Adrenal gland (tissue), 19 donors: Measurements from ENCODE around the gene CDV3. TPM values are rescaled to one million over a fixed set of nuclear protein-coding genes. Genes with fewer than 3 reads are reported as not detected.
A peak's percentile ranks its signal among the peaks of the same experiment; 100 is the strongest.
"Not testable (repeated sequence)": the region's sequence is repeated elsewhere in the genome, so short reads cannot be mapped to it uniquely, and the experiment has no call there.

Experiments used
- DNase-seq, 7 donors: peaks; one replicate each; pipeline ENCODE4 v3.0.0-alpha.2; 2019 to 2020
- H3K27ac ChIP-seq, 5 donors: fragments of 200-600 bp; sonication (generic) in 4 of 5; 1 replicate in 3 of 5; 2 replicates in 2 of 5; pipeline versions ENCODE4 v1.5.1 to v1.8.0; 2016 to 2020; ENCODE audit warnings: mild to moderate bottlenecking in 1 of 5
- H3K27me3 ChIP-seq: fragments of 200-600 bp; 2 replicates; pipeline ENCODE4 v1.8.0; 2021
- H3K36me3 ChIP-seq, 2 donors: fragments of 200-600 bp; replicated peaks in 1 of 2; 1 replicate in 1 of 2; 2 replicates in 1 of 2; pipeline versions ENCODE4 v1.5.1 to v1.8.0; 2018 to 2022
- H3K4me1 ChIP-seq, 2 donors: fragments of 200-600 bp; replicated peaks in 1 of 2; 1 replicate in 1 of 2; 2 replicates in 1 of 2; pipeline versions ENCODE4 v1.5.1 to v1.8.0; 2018 to 2021
- H3K4me3 ChIP-seq, 4 donors: fragments of 200-600 bp; sonication (generic) in 3 of 4; one replicate each; pipeline ENCODE4 v1.5.1; 2016 to 2018
- H3K9me3 ChIP-seq, 3 donors: fragments of 200-600 bp; sonication (generic) in 1 of 3; replicated peaks in 1 of 3; 1 replicate in 2 of 3; 2 replicates in 1 of 3; pipeline versions ENCODE4 v1.5.1 to v1.8.0; 2016 to 2021
- CTCF ChIP-seq, 6 experiments: fragments of 450-650 bp in 4 of 6; fragments of 200-600 bp in 2 of 6; sonication (generic) in 1 of 6; IDR thresholded peaks; 1 replicate in 5 of 6; 2 replicates in 1 of 6; pipeline versions ENCODE4 v1.5.1 to v1.8.0; 2016 to 2021; ENCODE audit warnings: antibody characterized with exemption in 6 of 6, mild to moderate bottlenecking in 2 of 6, moderate library complexity in 1 of 6
- POLR2A ChIP-seq, 2 donors: fragments of 450-650 bp; IDR thresholded peaks; one replicate each; pipeline ENCODE4 v1.6.1; 2017; ENCODE audit warnings: antibody characterized with exemption in 2 of 2, mild to moderate bottlenecking in 2 of 2, moderate library complexity in 1 of 2
- WGBS, 4 donors: extraction: QIAGEN DNeasy Blood & Tissue Kit in 2 of 4; methylation state at CpG; one replicate each; pipeline versions ENCODE4 v1.1.5 to v1.1.7; 2013 to 2017; 5-methylcytosine and 5-hydroxymethylcytosine counted together
- intact Hi-C, 2 donors: fragments of 100-400 bp; cut with DNase I; formaldehyde crosslinking; loops; one replicate each; pipeline versions ENCODE4 v1.14.1 to v1.15.0; 2022 to 2023
- long read RNA-seq, 10 donors: library from polyadenylated mRNA in 3 of 10; unstranded in 2 of 10; stranded (forward) in 1 of 10; transcript quantifications; one replicate each; pipeline ENCODE4 v2.0.0 and lab custom pipeline, GENCODE V29; 2021 to 2026
- polyA plus RNA-seq, 3 donors: library from polyadenylated mRNA; stranded (reverse); fragments of 200-250 nt in 2 of 3; fragments of 350-450 nt in 1 of 3; fragmentation: Illumina TruSeq in 1 of 3; extraction: RNeasy Lipid Tissue Mini Kit (QIAGEN cat#74804) in 1 of 3; gene quantifications; one replicate each; pipeline ENCODE4 v1.2.3, GENCODE V29; 2013 to 2014
- total RNA-seq, 9 donors: library from RNA; depleted of rRNA in 4 of 9; stranded (reverse); fragments of >200 nt in 4 of 9; fragments of 120-200 nt in 1 of 9; fragmentation: NEBNext Ultra II Directional in 1 of 9; extraction: Animal tissue kit (Norgen Biotek cat#: 25700) in 1 of 9; gene quantifications; one replicate each; pipeline versions ENCODE4 v1.1.0 to v1.2.4, GENCODE V29; 2013 to 2023
- donor health status: healthy with polysubstance abuse.
- donor health status: Bipolar disorder and iron deficiency.
- donor health status: DM: yes; HTN: yes; CAD: no.
- donor health status: DM: no; HTN: no; CAD: no.
- donor health status: DM: no; HTN: no; CAD: no.
- donor health status: DM: yes; HTN: yes; CAD: no.

Gene CDV3, protein sequence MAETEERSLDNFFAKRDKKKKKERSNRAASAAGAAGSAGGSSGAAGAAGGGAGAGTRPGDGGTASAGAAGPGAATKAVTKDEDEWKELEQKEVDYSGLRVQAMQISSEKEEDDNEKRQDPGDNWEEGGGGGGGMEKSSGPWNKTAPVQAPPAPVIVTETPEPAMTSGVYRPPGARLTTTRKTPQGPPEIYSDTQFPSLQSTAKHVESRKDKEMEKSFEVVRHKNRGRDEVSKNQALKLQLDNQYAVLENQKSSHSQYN
- 100 to 1,000 TPM in 7 of 9 donors, 10 to 100 TPM in 2; 71.1 to 236 (median 125) TPM for total RNA-seq
- polyA plus RNA-seq, result 100 to 1,000 TPM in 1 of 3 donors, 10 to 100 TPM in 2; 30.8 to 309 (median 36.7) TPM
- long read RNA-seq, donor 1, transcript CDV3-201 (5 exons, 3,307 nt), result minor isoform, 6 of 53 reads
- long read RNA-seq, donor 1, transcript CDV3-203 (5 exons, 955 nt), result major isoform, 26 of 53 reads
- long read RNA-seq, donor 1, partial matches to known transcripts, result 21 of 53 reads
- long read RNA-seq, donor 1, other reads (novel, unspliced or antisense), result 0 of 53 reads
- long read RNA-seq, donor 2, transcript CDV3-201 (5 exons, 3,307 nt), result major isoform, 6 of 27 reads
- long read RNA-seq, donor 2, transcript CDV3-203 (5 exons, 955 nt), result major isoform, 6 of 27 reads
- long read RNA-seq, donor 2, partial matches to known transcripts, result 15 of 27 reads
- long read RNA-seq, donor 2, other reads (novel, unspliced or antisense), result 0 of 27 reads
- long read RNA-seq, donor 3, transcript CDV3-203 (5 exons, 955 nt), result major isoform, 8 of 173 reads
- long read RNA-seq, donor 3, partial matches to known transcripts, result 164 of 173 reads
- long read RNA-seq, donor 3, other reads (novel, unspliced or antisense), result 0 of 173 reads
- long read RNA-seq, donor 4, partial matches to known transcripts, result 1 of 7 reads
- long read RNA-seq, donor 4, other reads (novel, unspliced or antisense), result 6 of 7 reads
- long read RNA-seq, donor 5, transcript CDV3-201 (5 exons, 3,307 nt), result minor isoform, 18 of 100 reads
- long read RNA-seq, donor 5, transcript CDV3-203 (5 exons, 955 nt), result major isoform, 51 of 100 reads
- long read RNA-seq, donor 5, partial matches to known transcripts, result 0 of 100 reads
- long read RNA-seq, donor 5, other reads (novel, unspliced or antisense), result 30 of 100 reads
- long read RNA-seq, donor 6, partial matches to known transcripts, result 0 of 6 reads
- long read RNA-seq, donor 6, other reads (novel, unspliced or antisense), result 5 of 6 reads
- long read RNA-seq, donor 7, transcript CDV3-203 (5 exons, 955 nt), result major isoform, 9 of 24 reads
- long read RNA-seq, donor 7, partial matches to known transcripts, result 13 of 24 reads
- long read RNA-seq, donor 7, other reads (novel, unspliced or antisense), result 0 of 24 reads
- long read RNA-seq, donor 8, transcript CDV3-201 (5 exons, 3,307 nt), result minor isoform, 7 of 45 reads
- long read RNA-seq, donor 8, transcript CDV3-203 (5 exons, 955 nt), result major isoform, 18 of 45 reads
- long read RNA-seq, donor 8, partial matches to known transcripts, result 14 of 45 reads
- long read RNA-seq, donor 8, other reads (novel, unspliced or antisense), result 6 of 45 reads
- long read RNA-seq, donor 9, transcript CDV3-203 (5 exons, 955 nt), result major isoform, 12 of 26 reads
- long read RNA-seq, donor 9, partial matches to known transcripts, result 6 of 26 reads
- long read RNA-seq, donor 9, other reads (novel, unspliced or antisense), result 5 of 26 reads
- long read RNA-seq, donor 10, transcript CDV3-203 (5 exons, 955 nt), result major isoform, 5 of 14 reads
- long read RNA-seq, donor 10, partial matches to known transcripts, result 6 of 14 reads
- long read RNA-seq, donor 10, other reads (novel, unspliced or antisense), result 0 of 14 reads

DNA sequence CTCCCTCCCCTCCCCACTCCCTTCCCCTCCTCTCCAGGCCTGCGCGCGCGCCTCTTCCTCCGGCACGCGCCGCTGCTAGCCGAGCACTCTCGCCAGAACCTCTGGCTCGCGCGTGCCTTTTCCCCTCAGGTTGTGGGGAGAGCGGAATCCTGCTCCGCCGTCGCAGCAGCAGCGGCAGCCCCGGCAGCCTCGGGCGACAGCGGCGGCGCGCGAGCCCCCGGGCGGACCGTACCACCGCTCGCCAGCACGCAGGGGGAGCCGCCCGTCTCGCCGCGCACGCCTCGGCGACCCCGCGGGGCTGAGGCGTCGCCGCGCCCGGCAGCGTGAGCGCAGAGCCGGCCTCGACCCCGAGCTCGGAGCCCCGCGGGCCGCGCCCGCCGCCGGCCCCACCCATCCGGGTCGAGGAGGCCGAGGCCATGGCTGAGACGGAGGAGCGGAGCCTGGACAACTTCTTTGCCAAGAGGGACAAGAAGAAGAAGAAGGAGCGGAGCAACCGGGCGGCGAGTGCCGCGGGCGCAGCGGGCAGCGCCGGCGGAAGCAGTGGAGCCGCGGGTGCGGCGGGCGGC lies at the start of gene CDV3:
Gene CDV3 (plus strand): TSS at position 58 of the 566 bp plus-strand sequence. CDS start 359 bp downstream, at position 417.
- Histone ChIP-seq H3K4me1 (peaks cover 34 to 47% of the 10 kb centered on the region in 2 donors), H3K36me3 (peaks cover 0 to 17% of the 10 kb centered on the region in 2 donors), H3K27ac (peak within 1 kb of the TSS; percentile 68 to 100 (median 98)), H3K9me3 (no peaks in the 10 kb centered on the region), H3K4me3 (peak within 1 kb of the TSS; percentile 31 to 88 (median 60)), H3K27me3 (no peaks in the 10 kb centered on the region)
- WGBS, 4 donors, result 0 to 2% (median 1%) methylated on average over 1 to 81 of the region's 81 CpGs
- TF ChIP-seq POLR2A (IDR thresholded peaks at IDR 0.05) (peak; percentile 87 to 94), CTCF (IDR thresholded peaks at IDR 0.05) (no peak)
- intact Hi-C loops, result no loop called here
- DNase-seq, result peak in 2 of 7 donors; percentile 55 to 73

DNA sequence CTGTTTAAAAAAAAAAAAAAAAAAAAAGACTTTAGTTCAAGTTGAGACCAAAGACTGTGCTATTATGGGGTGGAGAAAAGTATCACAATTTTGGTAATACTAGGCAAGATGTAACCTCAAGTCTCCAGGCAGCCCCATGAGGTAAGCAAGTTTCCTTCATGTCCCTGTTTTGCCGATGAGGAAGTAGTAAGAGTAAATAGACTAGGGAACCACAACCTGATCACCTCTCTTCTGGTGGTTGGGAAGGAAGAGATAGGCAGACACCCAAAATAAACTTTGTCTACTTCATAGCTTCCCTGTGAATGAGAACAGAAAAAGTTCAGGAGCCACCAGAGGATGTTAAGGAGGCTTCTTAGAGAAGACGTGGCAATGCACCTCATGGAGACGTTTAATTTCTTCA lies 49.7 kb upstream of the CDV3 start:
- H3K9me3 ChIP-seq, H3K4me3 ChIP-seq, H3K27ac ChIP-seq, H3K4me1 ChIP-seq, H3K36me3 ChIP-seq, H3K27me3 ChIP-seq, DNase-seq, intact Hi-C loops: not testable (repeated sequence)
- WGBS, 4 donors, result 66 to 72% (median 70%) methylated on average over 3 of the region's 3 CpGs

DNA sequence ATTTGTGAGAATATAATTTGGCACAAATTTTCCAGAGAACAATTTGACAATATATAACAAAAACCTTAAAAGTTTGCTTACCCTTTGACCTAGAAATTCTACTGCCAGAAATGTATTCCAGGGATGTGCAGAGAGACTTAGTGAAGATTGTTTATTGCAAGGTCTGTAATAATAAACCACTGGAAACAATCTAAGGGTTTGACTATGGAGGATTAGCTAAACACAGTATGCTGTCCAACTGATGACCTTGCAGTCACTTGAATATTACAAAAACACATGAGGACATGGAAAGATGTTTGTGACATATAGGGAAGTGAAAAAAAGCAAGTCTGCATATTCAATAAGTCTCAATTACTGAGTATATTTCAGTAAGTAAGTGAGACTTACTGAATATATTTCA lies 48.1 kb upstream of the CDV3 start:
- no peaks in the 10 kb centered on the region for H3K27me3 ChIP-seq
- H3K27ac ChIP-seq, result peak overlapping the region in 1 of 5 donors; percentile 8
- DNase-seq, result no peak
- intact Hi-C loops, result no loop called here
- no peaks in the 10 kb centered on the region for H3K36me3 ChIP-seq
- H3K4me1 ChIP-seq, result peaks cover 0 to 3% of the 10 kb centered on the region in 2 donors
- no peak overlapping the region for H3K4me3 ChIP-seq
- no peaks in the 10 kb centered on the region for H3K9me3 ChIP-seq
- TF ChIP-seq CTCF (IDR thresholded peaks at IDR 0.05), result no peak
- TF ChIP-seq POLR2A (IDR thresholded peaks at IDR 0.05), result no peak
